Measurements from ENCODE around the gene DMD. TPM values are rescaled to one million over a fixed set of nuclear protein-coding genes. Genes with fewer than 3 reads are reported as not detected.

The DMD gene
- total and polyA plus RNA-seq, 2 of the 8 experiments (the other 6 are each of a cell fraction or from before 2014, with no cell fraction given): 4.8 to 7.4 TPM

DNA sequence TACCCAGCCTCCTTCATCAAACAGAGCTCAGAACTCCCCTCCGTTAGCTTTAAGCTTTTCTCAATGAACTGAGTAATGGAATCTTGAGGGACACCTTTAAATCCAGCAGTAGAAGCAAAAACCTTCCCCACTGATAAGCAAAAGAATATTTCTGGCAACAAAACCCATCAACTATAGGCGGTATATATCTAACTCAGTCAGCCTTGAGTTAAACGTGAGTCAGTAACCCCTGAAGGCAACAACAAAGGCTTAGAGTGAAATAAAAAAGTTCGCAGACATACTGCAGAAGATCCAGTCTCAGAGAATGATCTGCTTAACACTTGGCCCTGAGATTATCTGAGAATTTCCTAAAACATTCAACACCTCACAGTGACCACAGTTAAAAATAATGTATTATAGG lies 77.2 kb downstream of the DMD start:
- Histone ChIP-seq H3K27ac (ENCODE audit: low read depth, low read length) (no peak overlapping the region), H3K23me2 (ENCODE audit: low read depth, low read length) (no peaks in the 10 kb centered on the region), H3K4me2 (ENCODE audit: insufficient read depth in 1 of 2, low read depth in 2 of 2, low read length in 2 of 2) (no peak overlapping the region), H3K9ac (replicated peaks in 1 of 4; ENCODE audit: extremely low read depth in 1 of 4, low read depth in 3 of 4, low read length in 3 of 4) (no peak overlapping the region), H3K27me3 (replicated peaks in 1 of 4; ENCODE audit: control insufficient read depth in 3 of 4, extremely low read depth in 1 of 4, insufficient read depth in 3 of 4, low read length in 3 of 4) (no peaks in the 10 kb centered on the region), H2BK20ac (ENCODE audit: low read length) (no peak overlapping the region), H2AK5ac (ENCODE audit: low read depth, low read length) (no peak overlapping the region), H3K4me1 (replicated peaks in 1 of 4; ENCODE audit: control insufficient read depth in 3 of 4, insufficient read depth in 4 of 4, low read length in 3 of 4) (no peaks in the 10 kb centered on the region), H3K23ac (ENCODE audit: insufficient read length) (no peak overlapping the region), H3K4me3 (ENCODE audit: extremely low read depth in 1 of 4, insufficient read depth in 2 of 4, low read depth in 3 of 4, low read length in 4 of 4) (no peak overlapping the region), H2BK120ac (replicated peaks; ENCODE audit: low read depth, low read length) (no peak overlapping the region), H3K56ac (replicated peaks; ENCODE audit: insufficient read length, low read depth, low read length) (no peak overlapping the region), H4K5ac (ENCODE audit: insufficient read length, low read depth, low read length) (no peak overlapping the region), H4K8ac (ENCODE audit: extremely low read depth, insufficient read depth, low read length) (no peak overlapping the region), H3K36me3 (ENCODE audit: control insufficient read depth in 2 of 4, insufficient read depth in 4 of 4, low read length in 3 of 4) (no peaks in the 10 kb centered on the region), H3K9me3 (ENCODE audit: insufficient read depth in 2 of 2, low read depth in 1 of 2, low read length in 1 of 2) (no peaks in the 10 kb centered on the region), H4K91ac (replicated peaks; ENCODE audit: insufficient read length, low read length) (no peak overlapping the region), H2BK15ac (ENCODE audit: low read length) (no peak overlapping the region), H3K79me1 (ENCODE audit: low read depth, low read length) (no peaks in the 10 kb centered on the region), H2AFZ (ENCODE audit: low read length) (no peak overlapping the region), H4K20me1 (replicated peaks in 1 of 2; ENCODE audit: control insufficient read depth in 1 of 2, insufficient read depth in 2 of 2, low read length in 2 of 2) (no peaks in the 10 kb centered on the region), H3K18ac (ENCODE audit: extremely low read depth, low read length) (no peak overlapping the region), H3K79me2 (ENCODE audit: control insufficient read depth in 1 of 2, insufficient read depth in 2 of 2, low read length in 2 of 2) (no peaks in the 10 kb centered on the region), H3K14ac (ENCODE audit: insufficient read length) (no peak overlapping the region), H2BK5ac (ENCODE audit: low read depth, low read length) (no peak overlapping the region), H2BK12ac (ENCODE audit: low read depth, low read length) (no peak overlapping the region), H3K4ac (replicated peaks; ENCODE audit: insufficient read length, low read depth, low read length) (no peak overlapping the region)
- FAIRE-seq (no peak), DNase-seq (ENCODE audit: low read depth in 1 of 2, low spot score in 2 of 2) (no peak)
- CTCF ChIA-PET (ENCODE audit: partially characterized antibody): no interaction called here
- POLR2A ChIA-PET (ENCODE audit: partially characterized antibody): no interaction called here
- 89% methylated on average over 4 of the region's 4 CpGs; no CpG with 5 or more reads in 1 of the 2 experiments for WGBS, 2 experiments (ENCODE audit: extremely low coverage in 1 of 2, insufficient coverage in 1 of 2, insufficient read length in 1 of 2, insufficient replicate concordance in 2 of 2, low coverage in 1 of 2, low lambda C conversion rate in 2 of 2, missing lambda C conversion rate in 1 of 2)
- TF ChIP-seq, protein P1, sequence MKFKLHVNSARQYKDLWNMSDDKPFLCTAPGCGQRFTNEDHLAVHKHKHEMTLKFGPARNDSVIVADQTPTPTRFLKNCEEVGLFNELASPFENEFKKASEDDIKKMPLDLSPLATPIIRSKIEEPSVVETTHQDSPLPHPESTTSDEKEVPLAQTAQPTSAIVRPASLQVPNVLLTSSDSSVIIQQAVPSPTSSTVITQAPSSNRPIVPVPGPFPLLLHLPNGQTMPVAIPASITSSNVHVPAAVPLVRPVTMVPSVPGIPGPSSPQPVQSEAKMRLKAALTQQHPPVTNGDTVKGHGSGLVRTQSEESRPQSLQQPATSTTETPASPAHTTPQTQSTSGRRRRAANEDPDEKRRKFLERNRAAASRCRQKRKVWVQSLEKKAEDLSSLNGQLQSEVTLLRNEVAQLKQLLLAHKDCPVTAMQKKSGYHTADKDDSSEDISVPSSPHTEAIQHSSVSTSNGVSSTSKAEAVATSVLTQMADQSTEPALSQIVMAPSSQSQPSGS (IDR thresholded peaks at IDR 0.05; ENCODE audit: low read length): no peak
- TF ChIP-seq TAF7 (optimal IDR thresholded peaks at IDR 0.05; ENCODE audit: borderline replicate concordance, low read depth, low read length) (no peak), BCL11A (IDR thresholded peaks at IDR 0.05; ENCODE audit: low read depth in 2 of 2, low read length in 2 of 2) (no peak)

Data from H1 (cell line).